Left ventricle myocardium inferior (tissue), 1 donor: Measurements from ENCODE around the gene UBE2C. TPM values are rescaled to one million over a fixed set of nuclear protein-coding genes. Genes with fewer than 3 reads are reported as not detected.

ENCODE experiments used
- DNase-seq: peaks from one replicate; pipeline ENCODE4 v3.0.0-alpha.2; 2020
- H3K27ac ChIP-seq: fragments of 200-600 bp; replicated peaks from 2 replicates; pipeline ENCODE4 v1.8.0; 2021
- H3K27me3 ChIP-seq: fragments of 200-600 bp; 2 replicates; pipeline ENCODE4 v1.8.0; 2021; ENCODE audit warnings: low read depth
- H3K36me3 ChIP-seq: fragments of 200-600 bp; 2 replicates; pipeline ENCODE4 v1.8.0; 2021
- H3K4me1 ChIP-seq: fragments of 200-600 bp; 2 replicates; pipeline ENCODE4 v1.8.0; 2021
- H3K4me3 ChIP-seq: fragments of 200-600 bp; 2 replicates; pipeline ENCODE4 v1.8.0; 2021; ENCODE audit warnings: mild to moderate bottlenecking, moderate library complexity
- H3K9me3 ChIP-seq: fragments of 200-600 bp; replicated peaks from 2 replicates; pipeline ENCODE4 v1.8.0; 2021
- intact Hi-C: fragments of 100-400 bp; cut with micrococcal nuclease; formaldehyde crosslinking; loops from one replicate; pipeline ENCODE4 v1.11.0; 2022
- total RNA-seq: library from RNA; stranded (reverse); fragmentation: NEBNext Ultra II Directional; extraction: Animal tissue kit (Norgen Biotek cat#: 25700); gene quantifications from one replicate; pipeline ENCODE4 v1.2.1, GENCODE V29; 2021
- TF ChIP-seq, protein P1 (sequence below): fragments of 200-600 bp; IDR thresholded peaks from 2 replicates; pipeline ENCODE4 v1.8.0; 2021; ENCODE audit warnings: antibody characterized with exemption, mild to moderate bottlenecking, borderline replicate concordance
- donor health status: DM: no; HTN: yes; CAD: no; lungs with severe emphysema.

UBE2C gene
- total RNA-seq, 1 donor from 2014 or later, result 0.91 TPM

DNA sequence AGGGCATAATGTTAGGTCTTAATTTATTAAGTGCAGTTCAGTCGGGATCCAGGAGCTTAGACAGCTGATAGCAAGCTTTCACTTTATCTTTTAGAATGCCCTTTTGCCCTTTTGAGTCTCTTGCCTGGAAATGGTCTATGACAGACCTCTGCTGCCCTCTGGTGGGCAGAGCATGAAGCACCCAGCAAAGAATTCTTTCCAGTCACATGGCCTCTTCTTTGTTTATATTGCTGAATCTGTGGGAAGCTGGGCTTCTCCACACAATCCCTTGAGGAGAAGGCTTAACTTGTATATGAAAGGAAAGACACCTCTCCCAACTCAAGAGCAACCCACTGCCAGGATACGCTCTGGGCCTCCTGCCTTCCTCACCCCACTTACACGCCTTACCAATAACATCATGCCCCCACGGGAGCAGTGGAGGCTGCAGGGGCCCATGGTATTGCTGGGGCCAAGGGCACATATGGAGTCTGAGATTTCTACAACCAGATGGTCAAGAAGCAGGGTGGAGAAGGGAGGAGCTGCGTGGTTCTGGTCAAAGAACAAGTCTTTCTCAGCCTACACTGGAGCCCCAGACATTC, 41.2 kb upstream of the UBE2C start:
- Histone ChIP-seq H3K27ac (peak overlapping the region; percentile 30), H3K4me1 (peaks cover 9% of the 10 kb centered on the region), H3K27me3 (no peaks in the 10 kb centered on the region), H3K9me3 (no peaks in the 10 kb centered on the region), H3K4me3 (no peak overlapping the region), H3K36me3 (no peaks in the 10 kb centered on the region)
- TF ChIP-seq, protein P1, sequence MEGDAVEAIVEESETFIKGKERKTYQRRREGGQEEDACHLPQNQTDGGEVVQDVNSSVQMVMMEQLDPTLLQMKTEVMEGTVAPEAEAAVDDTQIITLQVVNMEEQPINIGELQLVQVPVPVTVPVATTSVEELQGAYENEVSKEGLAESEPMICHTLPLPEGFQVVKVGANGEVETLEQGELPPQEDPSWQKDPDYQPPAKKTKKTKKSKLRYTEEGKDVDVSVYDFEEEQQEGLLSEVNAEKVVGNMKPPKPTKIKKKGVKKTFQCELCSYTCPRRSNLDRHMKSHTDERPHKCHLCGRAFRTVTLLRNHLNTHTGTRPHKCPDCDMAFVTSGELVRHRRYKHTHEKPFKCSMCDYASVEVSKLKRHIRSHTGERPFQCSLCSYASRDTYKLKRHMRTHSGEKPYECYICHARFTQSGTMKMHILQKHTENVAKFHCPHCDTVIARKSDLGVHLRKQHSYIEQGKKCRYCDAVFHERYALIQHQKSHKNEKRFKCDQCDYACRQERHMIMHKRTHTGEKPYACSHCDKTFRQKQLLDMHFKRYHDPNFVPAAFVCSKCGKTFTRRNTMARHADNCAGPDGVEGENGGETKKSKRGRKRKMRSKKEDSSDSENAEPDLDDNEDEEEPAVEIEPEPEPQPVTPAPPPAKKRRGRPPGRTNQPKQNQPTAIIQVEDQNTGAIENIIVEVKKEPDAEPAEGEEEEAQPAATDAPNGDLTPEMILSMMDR, result peak; percentile 97
- intact Hi-C loops, result loop anchor here (5.0 kb wide), 1 partner anchor 449 kb away; no protein-coding TSS in a partner anchor
- DNase-seq, result peak; percentile 71

DNA sequence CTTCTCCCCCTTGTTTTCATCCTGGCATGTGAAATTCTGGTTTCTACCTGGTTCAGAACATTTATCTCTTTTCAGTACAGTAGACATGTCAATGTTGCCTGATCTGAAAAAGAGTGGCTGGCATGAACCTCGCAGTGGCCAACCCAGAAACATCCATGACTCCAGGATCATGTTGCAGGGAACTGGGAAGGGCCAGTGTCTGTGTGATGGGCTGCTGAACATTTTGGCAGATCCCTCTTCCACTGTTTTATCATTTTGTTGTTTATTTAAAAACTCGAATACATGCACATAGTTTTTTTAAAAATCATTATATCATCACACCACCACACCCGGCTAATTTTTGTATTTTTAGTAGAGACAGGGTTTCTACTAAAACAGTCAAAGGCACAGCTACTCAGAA, 39.8 kb upstream of the UBE2C start:
- no peak overlapping the region for H3K27ac ChIP-seq
- no peak for DNase-seq
- no peak overlapping the region for H3K4me3 ChIP-seq
- no peaks in the 10 kb centered on the region for H3K9me3 ChIP-seq
- TF ChIP-seq, protein P1, result no peak
- H3K36me3 ChIP-seq, result no peaks in the 10 kb centered on the region
- H3K27me3 ChIP-seq, result peaks cover 5% of the 10 kb centered on the region
- intact Hi-C loops, result loop anchor here (5.0 kb wide), 1 partner anchor 450 kb away; no protein-coding TSS in a partner anchor
- H3K4me1 ChIP-seq, result peaks cover 9% of the 10 kb centered on the region

DNA sequence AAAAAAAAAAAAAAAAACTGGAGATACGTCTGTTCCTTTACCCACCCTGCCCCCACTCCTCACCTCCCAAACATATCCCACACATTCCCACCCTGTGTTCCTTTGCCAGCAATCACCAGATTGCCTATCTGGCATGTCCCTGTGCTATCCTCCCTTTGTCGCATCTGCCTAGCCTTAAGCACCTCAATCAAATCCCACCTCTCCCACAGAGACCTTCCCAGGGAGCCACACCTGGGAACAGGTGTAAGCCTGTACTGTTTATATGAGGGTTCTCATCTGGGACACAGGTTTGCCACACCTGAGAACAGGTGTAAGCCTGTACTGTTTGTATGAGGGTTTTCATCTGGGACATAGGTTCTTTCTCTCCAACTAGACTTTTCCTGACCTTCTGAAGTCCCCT, 37.5 kb upstream of the UBE2C start:
- Histone ChIP-seq H3K9me3 (no peaks in the 10 kb centered on the region), H3K4me3 (no peak overlapping the region), H3K4me1 (peaks cover 13% of the 10 kb centered on the region), H3K36me3 (no peaks in the 10 kb centered on the region), H3K27me3 (peaks cover 5% of the 10 kb centered on the region), H3K27ac (no peak overlapping the region)
- DNase-seq, result no peak
- TF ChIP-seq, protein P1, result no peak
- intact Hi-C loops, result loop anchor here (5.0 kb wide), 1 partner anchor 453 kb away; no protein-coding TSS in a partner anchor

GRCh38 chr20:45775411-45775810, 37.0 kb upstream of the UBE2C start:
- intact Hi-C loops, result no loop called here
- peaks cover 13% of the 10 kb centered on the region for H3K4me1 ChIP-seq
- H3K9me3 ChIP-seq, result no peaks in the 10 kb centered on the region
- TF ChIP-seq, protein P1, result no peak
- H3K27me3 ChIP-seq, result peaks cover 5% of the 10 kb centered on the region
- DNase-seq, result no peak
- H3K4me3 ChIP-seq, result no peak overlapping the region
- H3K27ac ChIP-seq, result no peak overlapping the region
- no peaks in the 10 kb centered on the region for H3K36me3 ChIP-seq

DNA sequence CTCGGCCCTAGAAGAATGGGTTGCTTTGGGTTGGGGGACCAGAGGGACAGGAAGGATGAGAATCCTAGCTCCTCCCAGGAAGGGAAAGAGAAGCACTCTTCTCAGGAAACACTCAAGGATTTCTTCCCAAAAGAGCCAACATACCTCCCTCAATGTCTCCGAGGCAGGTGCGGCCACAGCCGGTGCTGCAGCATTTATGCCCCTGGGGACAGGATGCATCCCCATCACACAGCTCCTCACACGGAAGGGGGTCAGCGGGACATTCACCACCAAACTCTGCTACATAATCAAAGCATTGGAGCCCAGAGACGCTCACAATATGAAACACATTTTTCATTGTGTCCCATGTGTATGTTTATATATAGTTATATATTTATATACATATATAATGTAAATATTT, 35.5 kb upstream of the UBE2C start:
- DNase-seq, result no peak
- Histone ChIP-seq H3K27me3 (peaks cover 5% of the 10 kb centered on the region), H3K36me3 (no peaks in the 10 kb centered on the region), H3K27ac (no peak overlapping the region), H3K4me3 (no peak overlapping the region), H3K4me1 (peaks cover 4% of the 10 kb centered on the region), H3K9me3 (no peaks in the 10 kb centered on the region)
- intact Hi-C loops, result no loop called here
- TF ChIP-seq, protein P1, result no peak
